GM19395 (cell line): ENCODE data around the gene FAM111A.

ENCODE experiments used
- ATAC-seq: cut with Tn5 transposase; IDR thresholded peaks from one replicate; pipeline ENCODE4 v1.9.1; 2021; ENCODE audit warnings: mild to moderate bottlenecking, moderate library complexity; ENCODE audit not compliant: unreplicated experiment

The FAM111A gene

GRCh38 chr11:59198726-59199125, 56.1 kb downstream of the FAM111A start:
- no peak for ATAC-seq

GRCh38 chr11:59199546-59200422, 57.1 kb downstream of the FAM111A start:
- peak; percentile 61 for ATAC-seq

GRCh38 chr11:59200423-59200746, 57.7 kb downstream of the FAM111A start:
- ATAC-seq = peak; percentile 52

GRCh38 chr11:59201353-59201752, 58.7 kb downstream of the FAM111A start:
- ATAC-seq = no peak
